ENCODE results near the gene LPCAT1. TPM values are rescaled to one million over a fixed set of nuclear protein-coding genes. Genes with fewer than 3 reads are reported as not detected.
"Not testable (repeated sequence)": the region's sequence is repeated elsewhere in the genome, so short reads cannot be mapped to it uniquely, and the experiment has no call there.

The LPCAT1 gene
- total RNA-seq, 1 donor from 2014 or later, result 45.7 TPM

GRCh38 chr5:1510151-1510561, 13.6 kb downstream of the LPCAT1 start:
- DNase-seq (ENCODE audit: low spot score), result no peak

GRCh38 chr5:1509346-1510085, 14.2 kb downstream of the LPCAT1 start:
- no peak for DNase-seq (ENCODE audit: low spot score)

DNA sequence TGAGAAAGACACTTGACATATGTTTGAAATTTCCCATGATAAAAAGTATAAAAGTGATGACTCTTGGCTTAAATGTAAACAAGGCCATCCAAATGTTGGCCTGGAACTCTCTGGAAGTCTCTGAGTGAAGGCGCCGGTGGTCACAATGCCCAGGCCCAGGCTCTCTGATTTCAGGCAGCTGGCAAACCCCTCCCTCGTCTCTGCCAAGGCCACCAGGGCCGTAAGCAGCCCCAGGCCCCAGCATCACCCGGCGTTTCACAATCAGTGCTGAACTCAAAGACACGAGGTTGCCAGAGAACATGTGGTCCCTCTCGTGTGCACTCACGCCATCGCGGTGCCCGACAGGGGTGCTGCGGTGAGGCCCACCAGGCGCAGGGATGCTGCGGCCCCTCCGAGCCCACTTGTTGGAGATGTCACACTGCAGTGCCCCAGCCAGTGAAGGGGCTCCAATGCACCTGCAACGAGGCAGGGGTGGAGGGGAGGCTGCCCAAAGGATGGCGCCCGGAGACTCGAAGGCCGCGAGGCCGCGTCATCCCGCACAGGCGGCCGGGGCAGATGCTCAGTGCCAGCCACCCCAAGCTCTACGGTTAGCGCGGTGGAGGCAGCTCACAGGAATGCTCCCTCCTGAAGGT, 15.0 kb downstream of the LPCAT1 start:
- DNase-seq (ENCODE audit: low spot score), result no peak

DNA sequence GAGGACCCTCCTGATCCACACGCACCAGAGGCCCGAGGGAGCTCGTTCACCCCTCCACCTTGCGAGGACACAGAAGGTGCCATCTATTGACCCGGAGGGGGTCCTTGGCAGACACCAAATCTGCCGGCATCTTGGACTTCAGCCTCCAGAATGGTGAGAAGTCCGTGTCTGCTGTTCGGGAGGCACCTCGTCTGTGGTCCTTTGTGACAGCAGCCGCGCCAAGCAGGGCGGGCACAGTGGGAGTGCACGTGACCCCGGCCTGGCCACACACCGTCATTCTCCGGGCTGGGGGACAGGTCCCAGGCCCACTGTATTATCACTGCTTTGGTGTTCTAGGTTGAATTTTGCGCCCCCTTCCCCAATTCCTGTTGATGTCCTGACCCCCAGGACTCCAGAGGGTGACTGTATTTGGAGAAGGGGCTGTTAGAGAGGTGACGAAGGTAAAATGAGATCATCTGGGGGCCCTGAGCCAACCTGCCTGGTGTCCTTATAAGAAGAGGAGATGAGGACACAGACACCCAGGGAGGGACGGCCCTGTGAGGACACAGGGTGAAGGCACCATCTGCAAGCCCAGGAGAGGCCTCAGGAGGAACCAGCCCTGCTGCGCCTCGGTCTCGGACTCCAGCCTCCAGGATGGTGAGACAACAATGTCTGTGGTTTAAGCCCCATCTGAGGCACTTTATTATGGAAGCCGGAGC, 15.7 kb downstream of the LPCAT1 start:
- no peak for DNase-seq (ENCODE audit: low spot score)

DNA sequence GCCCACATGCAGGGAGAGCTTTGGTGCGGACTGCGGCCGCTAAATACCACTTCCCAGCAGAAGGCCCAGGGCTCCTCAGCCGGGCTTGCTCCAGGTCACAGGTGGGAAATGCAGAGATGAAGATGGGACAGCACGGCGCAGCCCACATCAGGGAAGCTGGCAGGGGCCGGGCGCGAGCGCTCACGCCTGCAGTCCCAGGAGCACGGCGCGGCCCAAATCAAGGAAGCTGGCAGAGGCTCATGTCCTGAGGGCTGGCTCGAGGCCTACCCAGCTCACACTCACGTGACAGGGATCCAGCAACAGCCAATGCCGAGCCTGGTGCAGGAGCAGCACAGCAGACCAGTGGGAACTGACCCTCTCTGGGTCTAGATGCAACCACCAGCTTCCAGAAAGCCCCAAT, 16.3 kb downstream of the LPCAT1 start:
- no peak for DNase-seq (ENCODE audit: low spot score)

DNA sequence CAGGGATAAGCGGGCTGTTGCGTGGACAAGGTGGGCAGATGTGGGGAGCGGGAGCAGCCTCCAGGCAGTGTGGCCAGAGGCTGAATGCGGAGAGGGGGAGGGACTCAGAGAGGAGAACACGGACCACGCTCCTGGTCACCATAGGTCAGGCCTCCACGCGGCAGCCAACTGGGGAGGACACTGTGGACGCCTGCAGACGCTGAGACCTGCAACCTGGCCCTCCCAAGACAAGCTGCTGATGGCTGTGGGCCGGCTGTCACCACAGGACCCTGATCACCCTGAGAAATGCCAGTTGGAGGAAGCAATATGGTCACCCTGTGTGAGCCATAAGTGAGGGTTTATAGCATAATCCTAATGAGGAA, 16.8 kb downstream of the LPCAT1 start:
- no peak for DNase-seq (ENCODE audit: low spot score)

DNA sequence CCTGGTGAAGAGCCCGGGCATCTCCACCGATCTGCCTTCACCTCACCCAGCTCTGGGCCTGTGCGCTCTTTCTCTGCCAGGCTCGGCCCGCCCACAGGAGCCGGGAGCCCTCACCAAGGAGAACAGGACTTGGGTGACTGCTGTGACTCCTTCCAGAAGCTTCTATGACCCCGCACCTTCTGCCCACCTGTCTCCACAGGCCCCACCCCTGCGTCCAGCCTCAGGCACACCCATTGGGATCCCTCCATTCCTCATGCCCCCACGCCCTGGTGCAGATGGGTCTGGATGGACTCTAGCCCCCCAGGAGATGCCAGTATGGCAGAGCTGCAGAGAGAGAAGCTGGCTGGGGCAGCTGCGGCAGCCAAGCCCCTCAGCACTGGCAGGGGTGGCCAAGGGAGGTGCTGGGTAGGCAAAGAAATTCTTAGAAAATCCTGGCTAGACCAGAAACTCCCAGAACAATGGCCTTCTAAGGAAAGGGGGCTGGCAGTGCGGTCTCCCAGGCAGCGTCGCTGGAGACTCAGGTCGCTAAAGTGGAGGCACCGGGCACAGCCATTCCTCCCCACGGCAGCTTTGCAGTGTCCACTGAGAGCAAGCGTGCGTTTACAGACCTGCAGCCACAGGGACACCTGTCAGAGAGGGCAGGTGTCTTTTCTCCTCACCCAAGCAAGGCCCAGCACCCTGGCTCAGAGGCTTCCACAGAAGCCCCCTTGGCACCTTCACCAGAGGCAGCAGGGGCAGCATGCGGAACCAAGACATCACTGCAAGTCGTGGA, 17.3 kb downstream of the LPCAT1 start:
- DNase-seq (ENCODE audit: low spot score), result no peak

DNA sequence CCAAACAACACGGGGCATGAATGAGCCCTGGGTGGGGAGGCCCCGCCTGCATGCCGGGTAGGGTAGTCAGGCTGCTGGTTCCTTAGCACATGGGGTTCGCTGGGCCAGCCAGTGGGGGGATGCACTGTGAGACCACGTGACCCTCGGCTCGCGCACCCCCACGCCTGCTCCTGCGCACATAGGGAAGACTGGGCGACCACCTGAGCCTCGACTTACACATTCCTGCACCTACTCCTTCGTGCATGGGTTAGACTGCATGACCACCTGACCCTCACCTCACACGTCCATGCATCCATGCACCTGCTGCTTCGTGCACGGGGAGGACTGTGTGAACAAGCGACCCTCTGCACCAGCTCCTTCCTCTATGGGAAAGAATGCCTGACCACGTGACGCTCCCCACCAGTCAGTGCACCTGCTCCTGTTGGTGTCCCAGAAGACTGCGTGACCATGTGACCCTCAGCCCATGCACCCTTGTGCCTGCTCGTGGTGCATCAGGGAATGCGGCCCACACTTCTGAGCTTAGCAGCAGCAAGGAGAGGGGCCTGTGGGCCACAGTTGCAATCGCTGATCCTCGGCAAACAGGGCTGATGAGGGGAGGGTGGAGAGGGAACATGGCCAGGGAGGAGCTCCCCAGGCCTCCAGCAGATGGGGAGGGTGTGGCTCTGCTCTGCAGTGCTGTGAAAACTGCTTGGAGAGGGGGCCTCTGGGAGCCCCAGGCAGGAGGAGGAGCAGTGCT, 18.1 kb downstream of the LPCAT1 start:
- DNase-seq (ENCODE audit: low spot score), result no peak

GRCh38 chr5:1505089-1505488, 18.7 kb downstream of the LPCAT1 start:
- DNase-seq (ENCODE audit: low spot score), result not testable (repeated sequence)

DNA sequence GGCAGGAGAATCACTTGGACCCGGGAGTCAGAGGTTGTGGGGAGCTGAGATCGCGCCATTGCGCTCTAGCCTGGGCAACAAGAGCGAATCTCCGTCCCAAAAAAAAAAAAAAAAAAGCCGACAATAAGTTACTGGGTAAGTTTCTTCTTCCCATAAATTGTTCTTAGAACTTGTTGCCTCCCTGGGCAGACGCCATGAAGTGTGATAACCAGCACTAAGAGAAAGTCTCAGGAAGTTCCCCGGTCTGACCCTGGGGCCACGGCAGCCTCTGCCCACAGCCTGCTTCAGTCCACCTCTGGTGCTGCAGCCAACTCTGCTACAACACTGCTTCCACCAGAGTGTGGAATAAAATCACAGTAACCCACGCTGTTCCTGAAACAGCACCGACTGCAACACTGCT, 19.1 kb downstream of the LPCAT1 start:
- DNase-seq (ENCODE audit: low spot score), result no peak

- no peak for DNase-seq (ENCODE audit: low spot score)
These were observed 19.6 kb downstream of the LPCAT1 start for GRCh38 chr5:1504069-1504595.

DNA sequence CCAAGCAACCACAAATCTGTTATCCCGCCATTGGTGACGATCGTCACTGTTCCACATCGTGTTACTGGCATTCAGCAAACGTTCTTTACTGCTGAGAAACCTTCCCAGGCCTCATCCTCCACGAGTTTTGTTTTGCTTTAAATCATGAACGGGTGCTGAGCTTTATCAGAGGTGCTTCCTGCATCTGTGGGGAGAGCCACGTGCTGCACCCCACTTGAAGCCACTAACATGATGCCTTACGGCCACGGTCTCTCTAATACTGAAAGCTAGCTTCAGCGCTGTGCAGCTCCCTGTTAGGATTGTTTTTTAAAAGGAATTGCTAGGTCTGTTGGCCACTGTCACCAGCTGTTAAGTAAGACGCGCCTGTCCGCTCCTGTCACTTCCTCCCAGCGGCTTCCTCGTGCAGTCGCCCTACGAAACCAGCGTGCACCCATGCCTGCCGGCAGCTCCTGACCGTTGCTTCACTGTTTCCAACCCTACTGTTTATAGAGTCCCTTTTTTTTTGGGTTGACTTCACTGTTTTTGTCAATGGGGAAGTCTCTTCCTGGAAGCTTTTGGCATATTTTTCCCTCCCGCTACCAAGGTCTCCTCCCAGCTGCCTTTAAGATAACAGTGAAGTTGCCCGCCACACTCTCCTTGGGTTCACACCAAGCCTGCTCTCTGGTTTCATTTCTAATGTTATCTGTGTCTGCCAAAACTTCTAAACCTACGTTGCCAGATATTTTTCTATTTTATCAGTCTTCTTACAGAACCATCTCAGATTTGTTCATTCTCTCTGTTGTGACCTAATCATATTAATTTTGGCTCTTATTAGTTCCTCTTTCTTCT, 20.3 kb downstream of the LPCAT1 start:
- no peak for DNase-seq (ENCODE audit: low spot score)

DNA sequence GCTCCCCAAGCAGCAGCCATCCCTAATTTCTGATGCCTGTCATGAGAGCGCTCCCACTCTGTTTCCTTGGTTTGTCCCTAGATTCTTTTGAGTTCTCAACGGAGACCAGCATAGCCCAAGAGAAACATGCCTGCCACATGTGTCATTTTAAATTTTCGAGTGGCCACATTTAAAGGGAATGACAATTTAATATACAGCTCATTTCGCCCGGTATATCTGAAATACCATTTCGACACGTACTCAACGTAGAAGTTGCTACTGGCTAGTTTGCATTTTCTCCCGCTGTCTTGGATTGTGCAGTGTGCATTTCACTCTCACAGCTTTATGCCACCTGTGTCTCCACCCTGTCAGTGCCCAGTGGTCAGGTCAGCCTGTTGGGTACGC, 21.0 kb downstream of the LPCAT1 start:
- no peak for DNase-seq (ENCODE audit: low spot score)

GRCh38 chr5:1502046-1502736, 21.6 kb downstream of the LPCAT1 start:
- no peak for DNase-seq (ENCODE audit: low spot score)

GRCh38 chr5:1501372-1502045, 22.3 kb downstream of the LPCAT1 start:
- DNase-seq (ENCODE audit: low spot score), result no peak

DNA sequence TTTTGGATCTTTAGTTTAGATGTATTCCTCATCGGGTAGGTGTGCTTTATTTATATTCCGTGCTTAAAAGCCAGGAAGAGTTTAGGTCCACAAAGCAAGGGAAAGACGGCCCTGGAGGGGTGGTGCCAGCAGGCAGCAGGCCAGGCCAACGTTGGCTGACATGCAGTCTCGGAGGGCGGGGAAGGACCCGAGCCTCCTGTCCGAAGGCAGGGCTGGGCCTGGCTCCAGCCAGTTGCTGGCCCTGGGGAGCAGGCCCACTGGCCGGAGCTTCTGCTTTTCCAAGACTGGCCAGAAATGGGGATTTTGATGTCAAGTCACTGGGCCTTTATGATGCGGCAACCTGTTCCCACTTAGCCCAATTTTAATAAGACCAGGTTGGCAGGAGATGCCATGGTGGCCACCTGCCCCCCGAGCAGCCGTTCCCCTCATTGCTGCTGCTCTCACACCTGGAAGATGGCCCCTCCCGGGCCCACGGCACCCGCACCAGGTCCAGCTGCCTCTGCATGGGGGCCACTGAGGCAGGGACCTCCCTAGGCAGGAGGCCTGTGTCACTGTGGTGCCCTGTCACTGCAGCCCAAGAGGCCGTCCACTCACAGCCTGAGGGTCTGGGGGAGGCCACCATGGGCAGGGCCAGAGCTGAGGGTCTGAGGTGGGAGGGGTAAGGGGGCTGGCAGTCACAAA, 23.2 kb downstream of the LPCAT1 start:
- DNase-seq (ENCODE audit: low spot score), result no peak

DNA sequence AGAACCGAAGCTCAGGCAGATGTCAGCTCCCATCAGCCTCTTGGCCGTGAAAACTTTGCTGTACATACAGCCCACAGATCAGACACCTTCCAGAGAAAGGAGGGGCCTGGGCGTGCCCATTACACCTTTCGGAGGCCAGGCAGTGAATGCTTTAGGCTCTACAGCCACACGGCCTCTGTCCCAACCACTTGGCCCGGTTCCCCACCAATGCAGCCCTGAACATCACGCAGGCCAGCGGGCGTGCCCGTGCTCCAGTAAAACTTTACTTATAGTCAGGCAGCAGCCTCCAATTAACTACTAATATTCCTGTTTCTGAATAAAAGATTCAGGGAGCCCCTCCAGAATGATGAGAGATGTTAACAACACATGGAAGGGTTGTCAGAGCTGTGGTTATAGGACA, 23.9 kb downstream of the LPCAT1 start:
- no peak for DNase-seq (ENCODE audit: low spot score)

All from mesenteric fat pad (tissue), 1 donor.